ENCODE data around the gene ELMO1.

GRCh38 chr7:37309493-37309892 lies 139.2 kb downstream of the ELMO1 start:
- no peak for TF ChIP-seq POLR2A (IDR thresholded peaks at IDR 0.05; ENCODE audit: low read depth, low read length)
- no peak for TF ChIP-seq POLR2AphosphoS5 (IDR thresholded peaks at IDR 0.05; ENCODE audit: low read depth, low read length)
- TF ChIP-seq TAF1 (IDR thresholded peaks at IDR 0.05; ENCODE audit: borderline replicate concordance, low read depth, low read length), result no peak

Measured in GM12892 (cell line).